SKM-1 treated with dmso at 0.1 percent for 144 hours (cell line): ENCODE measurements around the gene EXOG.
A peak's percentile ranks its signal among the peaks of the same experiment; 100 is the strongest.

Experiments used
- DNase-seq: peaks from one replicate; lab custom pipeline; 2025; ENCODE audit not compliant: unreplicated experiment; lab: John Stamatoyannopoulos, UW

Gene EXOG

GRCh38 chr3:38473229-38473628 lies 22.9 kb upstream of the EXOG start:
- DNase-seq = no peak

DNA sequence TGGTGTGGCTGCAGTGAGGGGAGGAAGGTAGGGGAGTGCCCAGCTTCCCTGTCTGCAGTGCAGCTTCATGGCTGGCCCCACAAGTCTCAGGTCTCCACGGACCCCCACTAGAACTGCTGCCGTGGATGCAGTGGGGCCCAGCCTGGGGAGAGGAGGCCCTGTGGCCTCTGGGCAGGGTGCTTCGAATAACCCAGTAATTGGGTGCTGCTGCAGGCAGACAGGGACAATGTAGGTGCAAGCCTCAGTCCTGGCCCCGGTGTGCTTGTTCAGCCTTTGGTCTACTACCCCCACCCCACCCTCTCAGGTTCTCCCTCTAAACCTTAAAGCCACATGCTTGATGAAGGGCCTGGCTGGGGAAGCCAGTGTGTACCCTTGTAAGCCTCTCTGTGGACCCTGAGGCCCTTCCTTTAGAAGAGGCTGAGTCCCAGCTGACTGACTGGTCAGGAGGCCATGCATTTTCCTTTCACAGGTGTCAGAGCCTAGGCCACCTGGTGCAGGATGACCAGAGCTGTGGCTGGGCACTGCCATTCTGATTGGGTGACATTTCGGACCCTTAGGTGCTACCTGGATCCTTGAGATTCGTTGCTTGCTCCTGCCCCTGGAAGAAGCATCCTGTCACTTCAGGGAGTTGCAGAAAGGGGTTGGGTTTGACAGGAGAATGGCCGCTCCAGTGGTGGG lies 21.1 kb upstream of the EXOG start:
- no peak for DNase-seq

DNA sequence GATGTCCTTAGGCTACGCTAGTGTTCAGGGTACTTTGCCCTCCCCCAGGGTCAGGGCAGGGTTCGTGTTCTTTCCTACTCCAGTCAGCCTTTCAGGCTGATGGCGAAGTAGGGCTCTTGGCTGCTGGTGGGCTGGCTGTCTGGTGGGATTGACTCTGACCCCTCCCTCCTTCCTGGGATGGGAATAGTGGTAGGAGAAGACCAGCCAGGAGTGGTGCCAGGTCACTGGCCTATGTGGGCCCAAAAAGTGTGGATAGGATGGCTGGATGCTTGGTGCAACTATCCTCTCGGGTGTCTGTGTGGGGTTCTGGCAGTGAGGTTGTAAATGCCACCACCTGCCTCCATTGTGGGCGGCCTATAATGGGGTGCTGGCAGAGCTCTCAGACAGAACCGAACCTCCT lies 20.4 kb upstream of the EXOG start:
- no peak for DNase-seq

DNA sequence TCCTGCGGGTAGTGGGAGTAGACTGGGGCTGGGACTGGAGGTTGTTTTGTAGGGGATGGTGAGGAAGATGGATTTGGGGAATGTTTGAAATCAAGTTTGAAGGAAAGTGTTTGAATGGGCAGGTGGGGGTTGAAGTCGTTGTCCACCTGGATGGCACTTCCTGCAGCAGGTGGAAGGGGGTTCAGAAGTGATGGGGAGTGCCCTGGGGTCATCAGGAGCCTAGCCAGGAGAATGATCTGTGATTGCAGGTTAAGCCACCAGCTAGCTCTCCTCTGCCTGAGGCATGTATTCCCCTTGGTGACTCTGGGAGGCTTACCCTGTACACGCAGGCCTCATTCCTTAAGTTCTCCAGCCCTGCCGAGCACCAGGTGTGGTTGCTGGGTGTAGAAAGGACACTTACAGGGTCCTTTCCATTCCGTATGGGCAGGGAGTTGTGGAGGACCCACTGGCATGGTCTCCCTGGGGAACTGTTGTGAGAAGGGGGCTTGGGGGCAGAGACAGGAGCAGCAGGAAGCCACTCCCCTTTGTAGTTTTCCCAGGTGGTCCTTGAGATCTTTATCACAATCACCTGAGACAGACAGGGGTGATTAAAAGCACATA lies 19.9 kb upstream of the EXOG start:
- no peak for DNase-seq

DNA sequence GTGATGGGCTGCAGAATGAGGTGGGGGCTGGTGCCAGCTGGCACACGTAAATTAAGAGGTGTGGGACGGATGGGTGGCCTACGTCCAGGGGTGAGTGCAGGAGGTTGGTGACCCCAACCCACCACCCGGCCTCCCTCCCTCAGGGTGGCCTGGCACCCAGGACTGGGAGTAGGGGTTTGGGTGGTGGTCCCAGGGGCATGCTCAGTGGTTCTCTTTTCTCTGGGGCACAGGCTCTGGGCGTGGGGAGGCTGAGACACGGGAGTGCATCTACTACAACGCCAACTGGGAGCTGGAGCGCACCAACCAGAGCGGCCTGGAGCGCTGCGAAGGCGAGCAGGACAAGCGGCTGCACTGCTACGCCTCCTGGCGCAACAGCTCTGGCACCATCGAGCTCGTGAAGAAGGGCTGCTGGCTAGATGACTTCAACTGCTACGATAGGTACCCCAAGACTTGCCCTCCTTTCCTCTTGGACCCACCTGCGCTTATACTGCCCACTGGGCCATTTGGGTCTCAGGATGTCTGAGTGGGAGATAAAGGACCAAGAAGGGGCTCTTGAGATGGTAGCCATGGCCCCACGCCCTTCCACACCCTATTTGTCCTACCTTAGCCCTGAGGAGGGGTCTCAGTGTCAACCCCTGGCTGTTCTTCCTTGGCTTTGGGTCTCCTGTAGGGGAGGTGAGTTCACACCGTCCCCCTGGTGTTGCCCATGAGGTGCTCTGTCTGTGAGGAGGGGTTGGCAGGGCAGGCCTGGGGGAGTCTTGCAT lies 18.9 kb upstream of the EXOG start:
- no peak for DNase-seq

- no peak for DNase-seq
Measured at GRCh38 chr3:38477839-38478450, 18.2 kb upstream of the EXOG start.

DNA sequence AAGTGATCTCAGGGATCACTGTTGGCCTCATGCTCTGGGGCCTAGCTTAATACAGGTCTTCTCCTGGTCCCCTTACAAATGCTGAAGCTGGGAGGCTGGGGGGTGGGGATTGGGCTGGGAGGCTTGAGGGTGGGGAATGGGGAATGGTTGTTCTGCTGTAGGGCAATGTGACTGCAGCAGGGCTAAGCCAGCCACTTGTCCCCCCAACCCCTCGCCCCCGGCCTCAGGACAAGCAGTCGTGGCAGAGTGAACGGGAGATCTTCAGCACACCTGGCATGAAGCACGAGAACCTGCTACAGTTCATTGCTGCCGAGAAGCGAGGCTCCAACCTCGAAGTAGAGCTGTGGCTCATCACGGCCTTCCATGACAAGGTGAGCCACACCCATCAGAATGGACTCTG lies 17.2 kb upstream of the EXOG start:
- DNase-seq = no peak

DNA sequence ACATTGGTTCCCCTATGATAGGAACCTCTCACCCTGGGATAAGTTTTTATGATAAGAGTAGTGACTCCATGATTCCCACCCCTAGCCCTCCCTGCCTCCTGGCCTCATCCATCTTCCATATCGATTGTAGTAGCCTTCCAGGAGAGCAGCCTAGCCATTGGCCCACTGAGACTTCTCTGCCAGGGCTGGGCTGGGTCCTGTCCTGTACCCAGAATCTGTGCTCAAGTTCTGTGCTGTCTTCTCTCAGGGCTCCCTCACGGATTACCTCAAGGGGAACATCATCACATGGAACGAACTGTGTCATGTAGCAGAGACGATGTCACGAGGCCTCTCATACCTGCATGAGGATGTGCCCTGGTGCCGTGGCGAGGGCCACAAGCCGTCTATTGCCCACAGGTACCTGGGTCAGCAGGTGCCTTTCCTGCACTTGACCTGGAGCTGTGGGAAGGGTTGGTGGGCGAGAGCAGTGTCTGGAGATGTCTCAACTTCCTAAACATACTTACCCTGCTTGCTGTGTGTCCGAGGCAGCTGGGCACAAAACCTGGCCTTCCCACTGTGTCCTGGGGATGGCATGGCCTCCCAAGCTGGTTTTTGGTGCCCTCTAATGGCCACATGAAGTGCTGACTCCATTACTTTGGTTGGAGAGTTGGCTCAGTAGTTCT lies 16.6 kb upstream of the EXOG start:
- DNase-seq = peak; percentile 45

DNA sequence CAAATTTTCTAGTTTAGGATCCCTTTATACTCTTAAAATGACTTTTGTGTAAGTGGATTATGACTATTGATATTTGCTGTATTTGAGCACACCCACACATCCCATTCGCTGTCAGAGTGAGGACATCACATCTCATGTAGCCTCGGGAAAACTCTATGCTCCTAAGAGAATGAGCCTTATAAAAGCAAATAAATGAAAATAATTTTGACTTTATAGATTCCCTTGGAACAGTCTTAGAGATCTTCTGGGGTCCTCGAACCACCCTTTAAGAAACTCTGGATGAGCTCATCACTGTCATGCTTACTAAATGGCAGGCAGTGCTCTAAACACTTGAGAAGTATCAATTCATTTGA lies 16.1 kb upstream of the EXOG start:
- DNase-seq = no peak

DNA sequence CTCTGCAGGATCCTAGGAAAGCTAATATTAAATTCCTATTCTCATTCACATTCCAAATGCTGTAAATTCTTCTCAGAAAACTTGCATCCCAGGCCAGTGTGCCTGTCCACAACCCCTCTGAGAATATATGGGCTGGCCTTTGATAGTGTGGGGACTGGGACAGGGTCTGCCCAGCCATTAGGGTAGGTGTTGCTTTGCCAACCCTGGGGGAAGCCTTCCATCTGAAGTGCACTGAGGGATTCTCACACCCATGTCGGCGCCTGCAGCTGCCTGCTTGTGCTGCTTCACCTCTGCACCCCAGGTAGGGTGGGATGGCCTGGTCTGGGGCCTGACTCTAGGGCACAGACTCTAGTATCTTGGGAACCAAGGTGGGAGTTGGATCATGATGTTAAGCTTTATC lies 15.2 kb upstream of the EXOG start:
- DNase-seq = no peak

GRCh38 chr3:38482951-38483350 lies 13.2 kb upstream of the EXOG start:
- DNase-seq = no peak

DNA sequence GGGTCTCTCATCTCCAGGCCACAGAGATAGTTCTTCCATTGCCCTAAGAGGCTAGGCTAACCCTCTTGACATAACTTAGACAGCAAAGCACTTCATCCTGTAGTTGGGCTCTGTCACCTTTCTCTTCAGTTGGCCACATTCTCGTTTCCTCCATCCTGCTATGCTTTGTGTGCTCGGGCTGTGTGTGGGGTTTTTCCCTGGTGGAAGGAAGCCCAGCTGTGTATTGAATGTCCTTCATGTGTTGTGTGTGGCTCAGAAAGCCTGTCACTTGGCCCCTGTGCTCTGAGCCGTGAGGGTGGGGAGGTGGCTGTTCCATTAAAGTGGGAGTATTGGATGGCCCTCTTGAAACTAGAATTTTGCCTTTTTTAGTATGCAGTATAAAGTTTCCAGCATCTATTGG lies 8.8 kb upstream of the EXOG start:
- DNase-seq = no peak

DNA sequence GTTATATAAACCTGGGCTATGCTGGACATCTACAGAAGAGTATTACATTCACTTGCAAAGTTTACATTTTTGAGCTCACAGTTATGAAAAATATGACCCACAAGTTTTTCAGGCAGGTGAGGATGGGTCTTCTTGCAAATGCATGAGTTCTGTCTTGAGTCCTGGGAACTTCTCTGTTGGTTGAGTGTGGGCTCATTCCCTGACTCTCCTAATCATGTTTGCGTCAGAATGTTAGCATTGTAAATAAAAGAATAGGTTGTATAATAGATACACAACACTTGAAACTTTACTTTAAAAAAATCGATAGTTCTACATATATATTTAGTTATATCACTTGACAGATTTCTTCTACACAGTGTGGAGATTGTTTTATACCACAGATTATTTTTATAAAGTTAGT lies 7.2 kb upstream of the EXOG start:
- DNase-seq = no peak

DNA sequence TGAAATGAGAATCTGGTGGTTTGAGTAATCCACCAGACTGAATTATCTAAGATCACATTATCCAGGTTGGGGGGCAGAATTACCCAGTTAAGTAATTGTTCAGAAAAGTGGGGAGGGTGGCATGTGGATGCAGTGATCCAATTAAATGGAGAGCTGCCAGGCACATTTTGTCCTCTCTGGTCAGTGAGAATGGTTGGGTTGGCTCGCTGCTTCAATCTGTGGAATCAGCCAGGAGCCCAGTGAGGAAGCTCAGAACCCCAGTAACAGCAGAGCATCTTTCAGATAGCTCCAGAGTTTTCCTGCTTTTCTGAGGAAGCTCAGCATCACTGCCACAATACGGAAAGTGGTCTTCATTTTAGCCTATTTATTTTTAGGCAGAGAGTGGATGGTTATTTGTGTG lies 6.4 kb upstream of the EXOG start:
- no peak for DNase-seq

DNA sequence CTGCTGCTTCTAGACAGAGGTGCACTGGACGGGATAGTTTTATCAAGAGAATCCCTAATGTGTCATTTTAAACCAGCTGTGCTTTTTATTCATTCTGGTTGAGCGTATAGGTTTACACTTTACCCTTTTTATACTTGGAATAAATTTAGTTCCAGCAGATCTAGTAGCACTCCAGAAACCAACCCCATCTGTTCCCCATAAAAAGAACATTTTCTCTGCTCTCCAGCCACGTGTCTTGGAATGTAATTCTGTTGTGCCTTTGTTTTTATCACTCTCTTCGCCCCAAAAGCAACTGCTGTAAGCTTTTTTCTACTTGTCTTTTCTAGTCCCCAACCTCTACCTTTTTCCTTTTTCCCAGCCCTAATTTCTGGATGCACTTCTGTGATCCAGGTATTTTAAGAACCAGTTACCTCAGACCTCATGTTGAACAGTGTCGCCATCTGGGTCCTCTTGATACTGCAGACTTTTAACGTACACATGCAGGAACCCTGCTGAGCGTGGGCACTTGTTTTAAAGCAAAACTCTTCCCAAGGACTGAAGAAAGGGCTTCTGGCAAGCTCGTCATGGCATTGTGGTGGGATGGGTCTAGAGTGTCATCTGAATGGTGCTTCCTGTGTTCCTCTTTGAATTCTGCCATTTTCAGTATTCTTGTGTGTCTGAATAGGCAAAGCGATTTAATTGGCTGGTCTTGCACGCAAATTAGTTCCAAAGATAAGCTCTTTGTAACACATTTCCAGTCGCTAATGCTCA lies 5.7 kb upstream of the EXOG start:
- DNase-seq = no peak

GRCh38 chr3:38491215-38491614 lies 4.9 kb upstream of the EXOG start:
- no peak for DNase-seq

- DNase-seq = no peak
Measured at GRCh38 chr3:38493031-38493430, 3.1 kb upstream of the EXOG start.

DNA sequence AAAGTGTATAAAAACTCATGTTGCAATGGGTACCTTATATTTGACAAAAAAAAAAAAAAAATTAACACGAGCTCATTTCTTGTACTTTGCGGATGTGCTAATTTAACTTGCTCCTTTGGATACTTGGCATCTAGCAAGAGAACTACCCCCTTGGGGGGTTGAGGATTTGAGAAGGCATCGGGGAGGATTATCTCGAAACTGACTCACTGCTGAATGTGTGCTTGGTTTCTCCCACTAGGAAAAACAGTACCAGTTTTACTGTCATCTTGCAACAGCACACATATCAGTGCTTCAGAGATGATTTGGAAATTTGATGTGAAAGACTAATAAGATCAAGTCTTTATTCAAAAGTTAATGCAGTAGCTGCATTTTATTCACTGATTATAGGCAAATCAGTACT lies 891 bp downstream of the EXOG start:
- DNase-seq = no peak

DNA sequence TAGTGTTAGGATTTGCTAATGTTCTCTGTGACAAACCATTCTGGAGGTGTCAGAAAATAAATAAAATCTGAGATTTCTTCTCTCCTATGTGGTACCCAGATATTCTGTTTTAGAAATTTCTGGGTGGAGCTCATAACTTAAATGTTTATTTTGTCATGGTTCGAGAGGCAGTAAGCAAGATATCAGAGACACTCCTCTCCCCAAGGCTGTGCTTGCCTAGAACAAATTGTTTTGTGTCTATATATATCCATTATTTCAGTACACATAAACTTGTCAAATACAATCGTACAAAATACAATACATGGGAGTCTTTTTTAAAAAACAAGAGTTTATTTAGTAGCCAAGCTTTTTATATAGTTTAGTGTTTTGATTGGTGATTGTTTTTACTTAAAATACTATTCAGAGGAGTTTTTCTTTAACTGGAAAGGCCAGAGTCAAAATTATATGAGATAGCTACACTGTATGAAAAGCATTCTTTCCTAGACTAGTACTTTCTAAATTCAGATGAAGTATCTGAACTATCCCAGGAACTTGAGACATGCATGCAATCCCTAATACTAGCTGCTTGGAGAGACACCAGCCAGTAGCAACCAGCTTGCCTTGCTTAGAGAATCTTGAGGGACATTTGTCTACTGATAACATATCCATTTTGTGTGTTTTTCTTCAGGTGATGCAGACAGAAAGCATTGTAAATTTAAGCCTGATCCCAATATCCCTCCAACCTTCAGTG lies 4.7 kb downstream of the EXOG start:
- DNase-seq = no peak

DNA sequence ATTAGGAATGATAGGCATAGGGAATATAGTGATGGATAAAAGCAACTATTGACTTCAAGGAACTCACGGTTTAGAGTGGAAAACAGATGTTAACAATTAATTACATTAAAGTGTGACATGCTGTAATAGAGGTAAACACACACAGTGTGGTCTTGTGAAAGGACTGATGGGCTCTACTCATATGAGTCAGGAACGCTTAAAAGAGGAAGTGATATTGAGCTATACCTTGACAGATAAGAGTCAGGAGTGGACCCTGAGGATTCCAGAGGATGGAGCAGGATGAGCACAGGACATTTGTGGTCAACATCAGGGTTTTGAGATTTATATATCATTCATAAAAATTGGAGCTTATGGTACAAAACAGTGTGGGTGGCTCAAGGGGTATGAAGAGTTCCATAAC lies 11.0 kb downstream of the EXOG start:
- no peak for DNase-seq
